GM21576 (cell line): ENCODE data around the gene MVD.
A peak's percentile ranks its signal among the peaks of the same experiment; 100 is the strongest.

Experiments
- ATAC-seq: cut with Tn5 transposase; IDR thresholded peaks from one replicate; pipeline ENCODE4 v1.9.1; 2021; ENCODE audit warnings: mild to moderate bottlenecking, moderate library complexity; ENCODE audit not compliant: unreplicated experiment

MVD gene

GRCh38 chr16:88662843-88663606 is at the start of gene MVD:
Gene MVD (minus strand): TSS chr16:88663091. CDS start chr16:88663080, 11 bp downstream.
- ATAC-seq: peak; percentile 93

DNA sequence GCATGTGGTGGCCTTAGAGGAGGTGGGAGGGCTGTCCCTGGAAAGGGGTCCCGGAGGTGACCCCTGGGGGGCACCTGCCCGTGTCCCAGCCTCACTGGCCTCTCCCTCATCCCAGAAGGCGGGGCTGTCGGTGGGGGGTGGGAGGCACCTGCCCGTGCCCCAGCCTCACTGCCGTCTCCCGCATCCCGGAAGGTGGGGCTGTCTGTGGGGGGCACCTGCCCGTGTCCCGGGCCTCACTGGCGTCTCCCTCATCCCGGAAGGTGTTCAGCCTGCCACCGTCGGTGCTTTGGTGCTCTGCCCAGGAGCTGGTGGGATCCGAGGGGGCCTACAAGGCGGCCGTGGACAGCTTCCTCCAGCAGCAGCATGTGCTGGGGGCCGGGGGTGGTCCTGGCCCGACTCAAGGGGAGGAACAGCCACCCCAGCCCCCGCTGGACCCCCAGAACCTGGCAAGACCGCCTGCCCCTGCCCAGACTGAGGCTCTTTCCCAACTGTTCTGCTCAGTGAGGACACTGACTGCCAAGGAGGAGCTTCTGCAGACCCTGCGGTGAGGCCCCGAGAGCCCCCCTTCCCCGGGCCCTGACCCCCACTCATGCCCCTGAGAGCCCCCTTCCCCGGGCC is 49.6 kb upstream of the MVD start:
- ATAC-seq: no peak

DNA sequence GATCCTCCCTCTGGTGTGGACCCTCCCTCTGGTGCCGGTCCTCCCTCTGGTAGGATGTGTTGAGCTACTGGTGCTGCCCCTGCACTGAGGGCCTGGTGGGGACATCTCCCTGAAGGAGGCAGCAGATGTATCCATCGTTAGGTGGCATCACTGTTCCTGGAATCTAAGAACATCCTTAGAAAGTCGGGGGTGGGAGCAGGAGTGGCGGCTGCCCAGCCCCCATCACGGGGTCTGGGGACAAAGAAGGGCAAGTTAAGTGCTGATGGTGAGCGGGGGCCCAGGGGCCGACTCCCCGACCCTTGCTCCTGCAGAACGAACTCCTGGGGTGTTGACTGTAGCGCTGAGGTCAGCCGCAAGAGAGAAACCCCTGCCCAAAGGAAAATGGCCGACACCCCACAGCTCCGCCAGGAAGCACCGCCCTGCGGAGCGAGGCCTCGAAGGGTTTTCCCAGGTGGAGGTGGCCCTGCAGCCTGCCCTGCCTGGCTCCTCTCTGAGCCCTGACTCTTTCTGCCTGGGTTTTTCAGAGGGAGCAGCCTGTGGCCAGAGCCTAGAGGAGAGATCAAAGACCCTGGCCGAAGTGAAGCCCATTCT is 49.0 kb upstream of the MVD start:
- no peak for ATAC-seq

- ATAC-seq: no peak
Observed at GRCh38 chr16:88710556-88710955, 47.7 kb upstream of the MVD start.

DNA sequence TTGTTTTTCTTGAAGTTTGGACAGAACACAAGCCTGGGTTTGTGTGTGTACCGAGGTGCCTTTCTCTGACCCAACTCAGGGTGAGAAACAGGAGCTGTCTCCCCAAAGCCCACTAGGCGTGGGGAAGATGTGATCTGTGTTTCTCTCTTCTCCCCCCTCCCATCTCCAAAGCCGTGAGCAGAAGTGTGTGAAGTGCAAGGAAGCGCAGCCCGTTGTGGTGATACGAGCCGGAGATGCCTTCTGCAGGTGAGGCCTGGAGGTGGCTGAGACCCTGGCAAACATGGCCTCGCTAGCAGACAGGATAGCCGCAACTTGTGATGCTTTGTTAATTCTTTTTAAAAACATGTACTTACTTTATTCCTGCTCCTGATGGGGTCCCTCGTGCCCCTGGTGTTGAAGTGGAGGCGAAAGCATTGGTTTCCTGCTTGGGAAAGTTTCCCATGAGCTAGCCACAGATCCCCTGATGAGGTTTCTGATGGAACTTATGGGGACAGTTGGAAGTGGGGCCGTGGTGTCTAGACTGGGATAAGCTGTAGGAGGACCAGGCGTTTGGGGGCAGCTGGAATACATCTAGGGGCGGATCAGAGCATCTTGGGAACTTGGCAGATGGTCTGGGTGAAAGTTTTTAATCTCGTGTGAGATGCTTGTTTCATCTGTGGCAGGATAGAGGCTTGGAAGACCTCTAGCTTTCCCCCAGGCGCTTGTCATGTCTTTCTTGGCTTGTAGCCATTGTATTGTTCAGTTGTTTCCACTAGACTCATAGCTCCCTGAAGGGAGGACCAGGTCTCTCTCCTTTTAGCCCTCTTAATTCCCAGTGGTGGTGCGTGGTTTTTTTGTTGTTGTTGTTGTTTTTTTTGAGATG is 44.3 kb upstream of the MVD start:
- ATAC-seq: no peak

DNA sequence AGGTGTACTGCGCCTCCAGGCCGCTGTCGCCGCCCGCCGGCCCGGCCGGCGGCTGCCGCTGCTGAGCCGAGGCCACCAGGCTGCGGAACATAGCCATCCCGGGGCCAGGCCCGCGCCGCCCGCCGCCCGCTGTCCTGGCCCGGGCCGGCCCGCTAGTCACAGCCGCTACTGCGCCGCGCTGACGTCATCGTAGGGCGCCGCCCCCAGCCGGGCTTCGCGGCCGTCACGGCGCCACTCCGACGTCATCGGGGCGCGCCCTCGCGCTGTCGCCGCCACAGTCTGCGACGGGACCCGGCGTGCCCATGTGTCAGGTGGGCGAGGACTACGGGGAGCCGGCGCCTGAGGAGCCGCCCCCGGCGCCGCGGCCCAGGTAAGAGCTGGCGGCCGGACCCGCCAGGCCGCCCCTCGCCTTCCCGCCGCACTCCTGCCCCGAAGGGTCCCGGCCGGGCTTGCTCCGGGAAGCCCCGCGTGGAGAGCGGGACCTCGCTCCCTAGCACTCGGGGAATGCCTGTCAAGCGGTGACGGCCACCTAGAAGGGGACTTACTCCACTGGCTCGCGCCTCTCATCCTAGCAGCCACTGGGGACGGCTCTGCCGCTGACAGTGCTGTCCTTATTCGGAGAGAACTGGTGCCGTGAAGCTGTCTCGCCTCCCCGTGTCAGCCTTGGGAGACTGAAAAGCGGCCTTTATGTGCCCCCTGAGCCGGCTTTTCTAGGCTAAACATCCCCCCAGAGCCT is 43.5 kb upstream of the MVD start, which contains the start of the genes CTU2 and RNF166:
CTU2 (plus strand) TSS at position 275 of the 736 bp plus-strand sequence; CDS start at position 303, 28 bp downstream.
RNF166 (minus strand) TSS at position 180 of the 736 bp plus-strand sequence; CDS start at position 97, 83 bp downstream.
- peak; percentile 43 for ATAC-seq

DNA sequence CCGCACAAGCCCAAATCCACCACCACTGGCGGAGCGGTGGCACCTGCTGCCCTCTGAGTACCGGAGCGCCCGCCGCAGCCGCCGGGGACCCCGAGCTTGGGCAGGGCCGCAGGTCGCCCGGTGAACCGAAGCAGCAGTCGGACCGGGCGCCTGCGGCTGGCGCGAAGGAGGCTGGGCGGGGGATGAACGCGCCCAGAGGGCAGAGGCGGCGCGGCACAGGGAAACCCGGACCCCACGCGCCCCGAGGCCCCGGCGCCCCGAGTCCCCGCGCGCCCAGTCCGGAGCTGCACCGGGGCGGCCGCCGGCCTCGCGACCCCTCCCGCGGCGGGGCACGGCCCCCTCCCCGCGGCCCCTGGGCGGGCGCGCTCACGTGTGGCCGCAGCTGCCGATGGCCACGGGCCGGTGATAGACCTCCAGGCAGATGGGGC is 42.9 kb upstream of the MVD start:
- ATAC-seq: no peak

DNA sequence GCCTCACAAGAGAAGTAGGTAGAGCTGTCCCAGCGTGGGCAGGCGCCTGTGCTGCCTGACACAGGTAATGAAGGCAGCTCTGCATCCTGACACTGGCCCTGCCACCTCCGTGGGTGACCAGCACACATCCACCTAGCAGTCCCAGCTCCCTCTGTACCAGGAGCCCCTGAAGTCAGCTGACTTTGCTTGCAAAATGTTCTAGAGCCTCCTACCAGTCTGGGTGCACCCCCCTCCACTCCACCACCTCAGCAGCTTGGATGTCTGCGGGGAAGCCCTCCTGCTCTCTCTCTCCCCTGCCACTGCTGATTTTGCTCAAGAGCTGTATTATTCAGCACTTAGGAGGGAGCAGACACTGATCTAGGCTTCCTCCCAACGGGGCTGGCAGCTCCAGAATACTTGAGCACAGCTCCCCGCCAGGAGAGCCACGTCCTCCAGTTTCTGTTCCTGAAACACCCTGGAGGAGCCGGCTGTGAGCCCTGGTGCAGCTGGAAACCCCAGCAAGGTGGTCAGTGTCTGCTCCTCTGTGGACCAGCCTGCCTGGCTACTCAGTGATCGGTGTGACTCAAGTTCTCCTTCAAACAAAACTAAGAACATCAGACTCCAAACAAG is 42.3 kb upstream of the MVD start:
- ATAC-seq: no peak

DNA sequence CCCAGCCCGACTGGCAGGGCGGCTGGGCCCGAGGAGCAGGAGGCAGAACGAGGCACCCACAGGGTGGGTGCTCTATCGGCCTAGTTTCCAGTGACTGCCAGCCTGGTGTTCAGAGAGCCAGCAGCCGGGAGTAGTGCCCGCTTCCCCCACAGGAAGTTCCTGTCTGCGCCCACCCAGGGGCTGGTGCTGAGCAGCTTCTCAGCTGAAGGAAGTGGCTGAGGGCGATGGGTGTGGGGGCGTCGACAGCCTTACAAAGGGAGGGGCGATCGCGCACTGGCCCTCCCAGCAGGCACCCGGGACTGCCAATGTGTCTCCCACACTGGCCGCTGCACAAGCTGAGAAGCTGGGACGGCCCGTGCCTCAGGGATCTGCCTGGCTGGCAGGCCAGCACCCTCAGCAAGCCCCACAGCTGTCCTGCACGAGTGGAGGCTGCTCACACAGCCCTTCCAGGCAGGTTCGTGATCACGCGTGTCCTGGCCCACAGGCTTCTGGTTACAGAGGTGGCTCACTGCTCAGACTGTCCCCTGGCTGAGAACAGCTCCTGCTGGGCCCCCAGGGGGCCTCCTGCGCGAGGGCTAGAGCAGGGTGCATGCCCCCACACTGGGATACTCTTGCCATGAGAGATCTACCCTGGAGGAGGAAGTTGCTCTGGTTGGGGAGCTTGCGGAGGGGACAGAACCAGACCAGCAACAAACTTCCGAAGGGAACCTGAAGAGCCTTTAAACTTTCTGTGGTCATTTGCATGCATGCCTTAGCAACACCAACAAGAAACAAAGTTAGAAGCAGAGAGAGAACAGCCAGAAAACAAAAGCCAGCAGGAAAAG is 40.8 kb upstream of the MVD start:
- ATAC-seq: no peak

DNA sequence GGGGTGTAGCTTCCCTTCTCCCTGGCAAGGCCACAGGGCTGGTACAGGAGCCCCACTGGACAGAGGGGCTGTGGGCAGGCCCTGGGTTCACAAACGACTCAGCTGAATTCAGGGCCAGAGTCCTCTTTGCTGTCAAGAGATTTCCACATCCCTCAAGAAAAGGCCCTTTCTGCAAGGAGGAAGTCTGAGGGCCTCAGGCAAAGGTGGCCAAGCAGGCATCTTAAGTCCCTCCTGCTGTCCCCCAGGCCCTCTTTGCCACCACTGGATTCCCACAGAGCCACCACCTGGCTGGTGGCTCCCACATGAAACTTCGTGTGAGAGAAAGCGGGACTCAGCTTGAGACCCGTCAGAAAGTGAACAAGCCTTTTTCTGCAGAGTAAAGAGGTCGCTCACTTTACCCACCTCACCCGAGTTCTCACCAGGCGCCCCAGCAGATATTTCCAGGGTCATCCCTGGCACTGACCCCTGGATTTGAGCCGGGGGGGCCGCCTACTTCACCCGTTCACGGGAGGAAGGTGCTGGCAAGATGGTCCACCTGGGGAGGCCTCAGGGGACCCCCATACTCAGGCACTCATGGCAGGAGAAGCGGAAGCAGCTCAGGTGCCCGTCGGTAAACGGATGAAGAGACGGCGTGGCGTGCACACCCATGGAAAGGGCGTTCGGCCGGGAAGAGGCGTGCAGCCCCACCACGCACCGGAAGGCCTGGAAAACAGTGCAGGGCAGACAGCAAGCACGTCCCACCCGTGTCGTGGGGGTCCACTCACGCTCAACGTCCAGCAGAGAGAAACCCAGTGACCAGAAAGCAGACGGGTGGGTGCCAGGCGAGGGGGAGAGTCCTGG is 39.7 kb upstream of the MVD start:
- ATAC-seq: no peak

- no peak for ATAC-seq
Observed at GRCh38 chr16:88701581-88702370, 38.9 kb upstream of the MVD start.

GRCh38 chr16:88700636-88701482 is 38.0 kb upstream of the MVD start:
- ATAC-seq: peak; percentile 64

DNA sequence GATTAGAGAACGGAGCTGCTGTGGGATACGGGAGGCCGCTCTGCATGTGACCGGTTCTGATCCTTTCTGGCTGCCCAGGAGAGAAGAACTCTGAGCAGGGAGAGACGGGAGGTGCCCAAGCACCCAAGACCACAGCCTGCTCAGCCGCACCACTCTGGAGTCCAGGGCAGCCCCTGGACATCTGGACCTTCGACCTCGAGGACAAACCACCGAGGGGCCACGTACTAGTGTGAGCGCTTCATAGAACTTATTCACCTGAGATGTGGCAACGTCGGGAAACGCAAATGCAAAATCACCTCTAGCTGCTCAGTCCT is 37.4 kb upstream of the MVD start:
- no peak for ATAC-seq

DNA sequence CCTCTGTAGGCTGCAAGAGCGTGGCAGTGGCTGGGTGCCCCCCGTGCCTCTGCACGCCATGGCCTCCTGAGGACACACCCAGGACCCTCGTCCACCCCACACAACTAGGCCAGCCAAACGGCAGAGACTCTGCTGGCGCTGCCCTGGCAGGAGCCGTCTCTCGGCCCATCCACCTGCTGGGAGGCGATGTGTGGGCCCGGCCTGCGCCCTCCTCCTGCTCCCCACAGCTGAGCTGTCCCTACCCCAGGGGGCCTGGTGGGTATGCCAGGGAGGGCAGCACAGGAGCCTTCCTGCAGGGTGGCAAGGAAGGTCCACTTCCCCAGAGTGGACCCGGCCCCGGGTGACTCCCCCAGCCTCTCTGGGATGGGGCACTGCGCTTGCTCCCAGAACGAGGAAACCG is 36.3 kb upstream of the MVD start:
- no peak for ATAC-seq

- no peak for ATAC-seq
Observed at GRCh38 chr16:88698646-88699045, 35.8 kb upstream of the MVD start.

- no peak for ATAC-seq
Observed at GRCh38 chr16:88697831-88698615, 35.1 kb upstream of the MVD start.
